HG02973 (cell line): ENCODE measurements around the gene ADAMTS20.
"Not testable (repeated sequence)": the region's sequence is repeated elsewhere in the genome, so short reads cannot be mapped to it uniquely, and the experiment has no call there.

Experiments
- ATAC-seq: cut with Tn5 transposase; IDR thresholded peaks from one replicate; pipeline ENCODE4 v1.9.1; 2021; ENCODE audit warnings: moderate library complexity; ENCODE audit not compliant: unreplicated experiment

Gene ADAMTS20, protein sequence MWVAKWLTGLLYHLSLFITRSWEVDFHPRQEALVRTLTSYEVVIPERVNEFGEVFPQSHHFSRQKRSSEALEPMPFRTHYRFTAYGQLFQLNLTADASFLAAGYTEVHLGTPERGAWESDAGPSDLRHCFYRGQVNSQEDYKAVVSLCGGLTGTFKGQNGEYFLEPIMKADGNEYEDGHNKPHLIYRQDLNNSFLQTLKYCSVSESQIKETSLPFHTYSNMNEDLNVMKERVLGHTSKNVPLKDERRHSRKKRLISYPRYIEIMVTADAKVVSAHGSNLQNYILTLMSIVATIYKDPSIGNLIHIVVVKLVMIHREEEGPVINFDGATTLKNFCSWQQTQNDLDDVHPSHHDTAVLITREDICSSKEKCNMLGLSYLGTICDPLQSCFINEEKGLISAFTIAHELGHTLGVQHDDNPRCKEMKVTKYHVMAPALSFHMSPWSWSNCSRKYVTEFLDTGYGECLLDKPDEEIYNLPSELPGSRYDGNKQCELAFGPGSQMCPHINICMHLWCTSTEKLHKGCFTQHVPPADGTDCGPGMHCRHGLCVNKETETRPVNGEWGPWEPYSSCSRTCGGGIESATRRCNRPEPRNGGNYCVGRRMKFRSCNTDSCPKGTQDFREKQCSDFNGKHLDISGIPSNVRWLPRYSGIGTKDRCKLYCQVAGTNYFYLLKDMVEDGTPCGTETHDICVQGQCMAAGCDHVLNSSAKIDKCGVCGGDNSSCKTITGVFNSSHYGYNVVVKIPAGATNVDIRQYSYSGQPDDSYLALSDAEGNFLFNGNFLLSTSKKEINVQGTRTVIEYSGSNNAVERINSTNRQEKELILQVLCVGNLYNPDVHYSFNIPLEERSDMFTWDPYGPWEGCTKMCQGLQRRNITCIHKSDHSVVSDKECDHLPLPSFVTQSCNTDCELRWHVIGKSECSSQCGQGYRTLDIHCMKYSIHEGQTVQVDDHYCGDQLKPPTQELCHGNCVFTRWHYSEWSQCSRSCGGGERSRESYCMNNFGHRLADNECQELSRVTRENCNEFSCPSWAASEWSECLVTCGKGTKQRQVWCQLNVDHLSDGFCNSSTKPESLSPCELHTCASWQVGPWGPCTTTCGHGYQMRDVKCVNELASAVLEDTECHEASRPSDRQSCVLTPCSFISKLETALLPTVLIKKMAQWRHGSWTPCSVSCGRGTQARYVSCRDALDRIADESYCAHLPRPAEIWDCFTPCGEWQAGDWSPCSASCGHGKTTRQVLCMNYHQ (N-terminal part only)

GRCh38 chr12:43551971-43552559 is at the start of gene ADAMTS20:
ADAMTS20 (minus strand) TSS chr12:43552203; CDS start chr12:43551921, 282 bp downstream.
- ATAC-seq, result no peak

GRCh38 chr12:43599708-43600107 is 47.7 kb upstream of the ADAMTS20 start:
- no peak for ATAC-seq

DNA sequence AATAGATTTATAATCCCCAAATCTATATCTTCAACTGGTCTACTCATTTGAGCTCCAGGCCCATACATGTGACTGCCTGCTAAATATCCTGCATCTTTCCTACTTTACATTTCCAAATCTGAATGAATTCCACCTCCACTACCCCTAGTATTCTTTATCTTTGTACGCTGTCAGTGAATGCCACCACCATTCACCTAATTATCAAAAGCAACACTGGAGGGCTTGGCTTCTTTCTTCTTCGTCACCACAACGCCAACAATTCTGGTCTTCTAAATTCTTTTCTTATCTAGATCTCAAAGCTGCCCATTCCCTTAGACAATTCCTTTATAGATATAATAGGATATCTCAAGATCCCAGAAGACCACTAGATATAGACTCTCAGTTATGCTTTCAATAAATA is 47.1 kb upstream of the ADAMTS20 start:
- no peak for ATAC-seq

DNA sequence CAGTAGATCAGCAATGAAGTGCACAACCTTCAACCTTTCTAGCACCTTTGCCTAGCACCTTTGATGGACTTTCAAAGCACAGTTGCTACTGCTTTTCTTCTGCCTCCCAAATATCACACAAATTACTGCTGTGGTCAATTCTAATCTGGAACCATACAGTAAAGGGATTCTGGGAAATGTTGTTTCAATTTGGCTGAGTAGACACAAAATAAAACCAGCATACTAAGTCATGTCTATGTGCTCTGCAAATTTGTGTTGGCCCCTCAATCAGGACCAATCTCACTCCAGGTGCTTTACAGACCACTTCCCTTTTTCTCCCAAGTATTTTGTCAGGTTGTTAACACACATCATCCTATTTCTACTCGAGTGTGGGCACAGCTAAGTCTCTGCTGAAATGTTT is 38.3 kb upstream of the ADAMTS20 start:
- ATAC-seq, result no peak

GRCh38 chr12:43586646-43587245 is 34.7 kb upstream of the ADAMTS20 start:
- no peak for ATAC-seq

- no peak for ATAC-seq
These were observed 33.7 kb upstream of the ADAMTS20 start for GRCh38 chr12:43585676-43586075.

DNA sequence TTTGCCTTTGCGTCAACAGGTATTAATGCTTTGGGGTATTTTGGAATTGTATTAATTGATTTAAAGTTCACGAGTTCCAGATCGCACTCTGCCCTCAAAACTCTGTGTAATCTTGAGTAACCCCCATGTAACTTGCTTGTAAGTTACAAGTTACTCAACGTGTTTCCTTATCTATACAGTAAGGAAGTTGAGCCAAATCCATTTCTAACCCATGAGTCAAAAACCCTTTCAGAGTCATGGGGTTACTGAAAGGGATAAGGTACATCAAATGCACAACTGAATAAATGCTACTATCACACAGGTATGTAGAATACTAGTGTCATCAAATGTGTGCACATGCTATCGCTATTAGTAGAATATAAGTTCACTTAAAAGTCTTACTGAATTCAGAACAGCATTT is 28.6 kb upstream of the ADAMTS20 start:
- no peak for ATAC-seq

DNA sequence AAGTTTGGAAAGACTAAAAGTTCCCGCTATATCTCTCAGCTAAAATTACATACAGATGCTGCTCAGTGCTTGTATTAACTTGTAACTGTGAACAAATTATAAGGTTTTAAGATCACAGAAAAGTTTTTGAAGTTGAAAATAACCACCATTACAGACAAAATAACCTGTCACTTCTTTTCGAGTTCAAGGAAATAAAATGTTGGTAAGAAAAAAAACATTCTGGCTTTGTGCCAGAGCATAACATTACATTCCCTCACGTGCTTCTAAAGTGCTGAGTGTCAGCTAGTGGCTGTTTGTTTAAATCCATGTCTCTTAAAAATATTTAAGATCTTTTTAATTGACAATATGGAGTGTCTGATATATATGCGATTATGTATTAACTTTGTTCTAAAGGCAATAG is 27.2 kb upstream of the ADAMTS20 start:
- ATAC-seq, result no peak

DNA sequence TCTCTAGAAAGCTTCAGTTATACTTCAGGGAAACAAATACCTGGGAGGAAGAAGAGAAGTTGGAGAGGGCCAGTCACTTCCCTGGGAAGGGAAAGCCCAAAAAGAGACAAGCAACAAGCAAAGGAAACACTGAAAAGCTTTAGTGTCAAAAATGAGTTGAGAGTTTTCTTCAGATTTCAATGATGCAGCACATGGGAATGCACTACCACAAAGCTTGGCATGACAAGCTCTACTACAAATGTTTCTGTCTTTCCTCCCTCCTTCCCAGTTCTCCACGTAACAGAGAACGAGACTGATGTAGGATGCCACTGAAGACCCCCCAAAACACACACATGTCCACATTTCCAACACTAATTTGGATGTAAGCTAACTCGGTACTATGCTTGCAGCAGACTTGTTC is 26.8 kb upstream of the ADAMTS20 start:
- ATAC-seq, result no peak

GRCh38 chr12:43577381-43577780 is 25.4 kb upstream of the ADAMTS20 start:
- no peak for ATAC-seq

DNA sequence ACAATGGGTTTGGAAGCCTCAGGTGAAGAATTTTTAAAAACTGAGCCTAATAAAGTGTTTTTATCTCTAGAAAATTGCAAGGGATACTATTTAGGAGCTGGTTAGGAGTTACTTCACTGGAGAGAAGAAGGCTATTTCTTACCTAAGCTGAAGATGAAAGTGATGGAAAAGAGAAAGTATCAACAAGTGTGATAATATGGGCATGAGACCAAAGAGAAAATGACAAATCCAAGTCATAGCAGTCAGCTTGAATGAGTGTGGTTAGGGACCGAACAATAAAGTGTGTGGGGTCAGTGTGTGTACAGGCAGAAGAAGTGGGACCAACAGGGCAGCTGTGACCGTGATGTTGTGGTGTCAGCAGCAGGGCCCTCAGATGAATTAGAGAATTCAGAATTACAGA is 24.2 kb upstream of the ADAMTS20 start:
- no peak for ATAC-seq

- no peak for ATAC-seq
These were observed 19.9 kb upstream of the ADAMTS20 start for GRCh38 chr12:43571885-43572284.

DNA sequence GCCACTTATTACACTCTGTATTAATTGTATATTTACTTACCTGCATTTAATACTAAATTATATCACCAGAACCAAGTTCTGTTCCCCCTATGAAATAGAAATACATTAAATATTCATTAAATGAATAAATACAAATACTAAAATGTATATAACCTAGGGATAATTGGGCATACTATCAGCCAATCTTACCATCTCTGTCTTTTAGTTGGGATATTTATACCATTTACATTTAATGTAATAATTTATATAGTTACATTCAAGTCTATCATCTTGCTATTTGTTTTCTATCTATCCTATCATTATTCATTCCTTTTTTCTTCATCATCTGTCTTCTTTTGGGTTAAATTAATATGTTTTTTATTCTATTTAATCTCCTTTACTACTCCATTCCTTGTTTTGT is 4.1 kb upstream of the ADAMTS20 start:
- no peak for ATAC-seq

GRCh38 chr12:43551279-43551970 is 578 bp downstream of the ADAMTS20 start:
- no peak for ATAC-seq

DNA sequence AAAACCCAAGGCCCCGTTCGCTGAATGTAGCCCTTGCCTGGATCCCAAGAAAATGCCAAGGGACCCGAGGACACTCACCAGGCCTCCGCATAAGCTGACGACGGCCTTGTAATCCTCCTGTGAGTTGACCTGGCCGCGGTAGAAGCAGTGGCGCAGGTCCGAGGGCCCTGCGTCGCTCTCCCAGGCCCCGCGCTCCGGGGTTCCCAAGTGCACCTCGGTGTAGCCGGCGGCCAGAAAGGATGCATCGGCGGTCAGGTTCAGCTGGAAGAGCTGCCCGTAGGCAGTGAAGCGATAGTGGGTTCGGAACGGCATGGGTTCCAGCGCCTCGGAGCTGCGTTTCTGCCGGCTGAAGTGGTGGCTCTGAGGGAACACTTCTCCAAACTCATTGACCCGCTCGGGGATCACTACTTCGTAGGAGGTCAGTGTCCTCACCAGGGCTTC is 1.2 kb downstream of the ADAMTS20 start:
- no peak for ATAC-seq

DNA sequence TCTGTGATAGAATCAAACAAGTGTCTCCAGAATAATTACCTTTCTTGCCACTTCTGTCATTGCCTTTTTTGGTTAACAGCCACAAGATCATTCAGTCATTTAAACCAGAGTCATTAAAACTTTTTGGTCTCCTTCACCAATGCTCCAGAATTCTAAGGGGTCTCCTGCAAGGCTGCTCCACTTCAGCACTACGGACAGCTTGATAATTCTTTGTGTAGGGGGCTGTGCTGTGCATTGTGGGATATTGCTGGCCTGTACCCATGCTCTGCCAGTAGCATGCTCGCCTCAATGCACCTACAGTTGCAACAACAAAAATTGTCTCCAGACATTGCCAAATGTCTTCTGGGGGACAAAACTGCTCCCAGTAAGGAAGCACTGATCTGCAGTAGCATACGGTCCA is 7.3 kb downstream of the ADAMTS20 start:
- no peak for ATAC-seq

- no peak for ATAC-seq
These were observed 11.5 kb downstream of the ADAMTS20 start for GRCh38 chr12:43540470-43540869.

- ATAC-seq, result not testable (repeated sequence)
These were observed 14.3 kb downstream of the ADAMTS20 start for GRCh38 chr12:43537675-43538074.

- ATAC-seq, result no peak
These were observed 36.0 kb downstream of the ADAMTS20 start for GRCh38 chr12:43516045-43516444.

- ATAC-seq, result no peak
These were observed 50.3 kb downstream of the ADAMTS20 start for GRCh38 chr12:43501703-43502102.
